Airway epithelial cell (primary cell): ENCODE data around the gene LVRN. TPM values are rescaled to one million over a fixed set of nuclear protein-coding genes. Genes with fewer than 3 reads are reported as not detected.

Experiments
- total RNA-seq: library from RNA; depleted of rRNA; stranded (reverse); fragments of >200 nt; gene quantifications from 2 replicates; pipeline ENCODE4 v1.2.3, GENCODE V29; 2015

LVRN gene, protein sequence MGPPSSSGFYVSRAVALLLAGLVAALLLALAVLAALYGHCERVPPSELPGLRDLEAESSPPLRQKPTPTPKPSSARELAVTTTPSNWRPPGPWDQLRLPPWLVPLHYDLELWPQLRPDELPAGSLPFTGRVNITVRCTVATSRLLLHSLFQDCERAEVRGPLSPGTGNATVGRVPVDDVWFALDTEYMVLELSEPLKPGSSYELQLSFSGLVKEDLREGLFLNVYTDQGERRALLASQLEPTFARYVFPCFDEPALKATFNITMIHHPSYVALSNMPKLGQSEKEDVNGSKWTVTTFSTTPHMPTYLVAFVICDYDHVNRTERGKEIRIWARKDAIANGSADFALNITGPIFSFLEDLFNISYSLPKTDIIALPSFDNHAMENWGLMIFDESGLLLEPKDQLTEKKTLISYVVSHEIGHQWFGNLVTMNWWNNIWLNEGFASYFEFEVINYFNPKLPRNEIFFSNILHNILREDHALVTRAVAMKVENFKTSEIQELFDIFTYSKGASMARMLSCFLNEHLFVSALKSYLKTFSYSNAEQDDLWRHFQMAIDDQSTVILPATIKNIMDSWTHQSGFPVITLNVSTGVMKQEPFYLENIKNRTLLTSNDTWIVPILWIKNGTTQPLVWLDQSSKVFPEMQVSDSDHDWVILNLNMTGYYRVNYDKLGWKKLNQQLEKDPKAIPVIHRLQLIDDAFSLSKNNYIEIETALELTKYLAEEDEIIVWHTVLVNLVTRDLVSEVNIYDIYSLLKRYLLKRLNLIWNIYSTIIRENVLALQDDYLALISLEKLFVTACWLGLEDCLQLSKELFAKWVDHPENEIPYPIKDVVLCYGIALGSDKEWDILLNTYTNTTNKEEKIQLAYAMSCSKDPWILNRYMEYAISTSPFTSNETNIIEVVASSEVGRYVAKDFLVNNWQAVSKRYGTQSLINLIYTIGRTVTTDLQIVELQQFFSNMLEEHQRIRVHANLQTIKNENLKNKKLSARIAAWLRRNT
- 0.33 and 0.49 TPM in 2 replicates for total RNA-seq

DNA sequence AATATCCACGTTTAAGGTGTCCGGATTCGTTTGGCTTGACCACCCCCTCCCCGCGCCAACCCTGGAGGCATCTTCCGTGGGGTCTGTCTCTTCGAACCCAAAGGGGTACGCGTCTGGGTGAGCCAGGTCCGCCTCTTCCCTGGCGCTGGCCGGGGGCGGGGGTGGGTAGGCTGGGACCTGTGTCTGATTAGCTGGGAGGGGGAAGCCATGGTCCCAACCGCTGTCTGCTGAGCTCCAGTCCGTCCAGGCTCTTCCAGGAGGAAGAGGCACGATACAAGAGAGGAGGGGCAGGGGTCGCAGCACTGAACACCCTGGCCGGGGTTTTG lies at the start of gene LVRN:
Gene LVRN, plus strand, starts transcription at position 237 of the 326 bp plus-strand sequence. CDS start 143 bp downstream, outside the sequence.

DNA sequence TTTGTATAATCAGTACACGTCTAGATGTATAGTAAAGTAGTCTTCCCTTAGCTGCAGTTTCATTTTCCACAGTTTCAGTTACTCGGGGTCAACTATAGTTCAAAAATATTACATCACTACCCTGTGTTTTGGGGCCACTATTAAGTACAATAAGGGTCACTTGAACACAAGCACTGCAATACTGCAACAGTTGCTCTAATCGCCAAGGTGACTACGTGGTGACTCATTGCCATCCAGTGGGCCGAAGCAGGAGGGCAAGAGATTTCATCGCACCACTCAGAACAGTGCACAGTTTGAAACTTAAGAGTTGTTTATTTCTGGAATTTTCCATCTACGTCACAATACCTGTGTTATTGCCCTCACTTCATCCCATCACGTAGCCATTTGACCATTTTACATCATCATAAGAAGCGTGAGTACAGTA lies 69.8 kb downstream of the LVRN start, which contains the start of gene ARL14EPL:
Gene ARL14EPL, plus strand, starts transcription at position 379 of the 424 bp plus-strand sequence. CDS start 18,994 bp downstream, outside the sequence.

Other genes starting within 250 kb of the LVRN start
- not detected in 2 replicates for gene CDO1, start 145.8 kb upstream of the LVRN start, total RNA-seq
- 14.3 and 23.7 TPM in 2 replicates for gene ATG12, start 120.9 kb upstream of the LVRN start, total RNA-seq
- 87.0 and 224 TPM in 2 replicates for gene AP3S1, start 120.5 kb upstream of the LVRN start, total RNA-seq
- not detected in 2 replicates for gene ARL14EPL, start 70.0 kb downstream of the LVRN start, total RNA-seq
- 15.4 and 25.9 TPM in 2 replicates for gene COMMD10, start 122.5 kb downstream of the LVRN start, total RNA-seq